ENCODE measurements around the gene HMSD.
A peak's percentile ranks its signal among the peaks of the same experiment; 100 is the strongest.

The HMSD gene

DNA sequence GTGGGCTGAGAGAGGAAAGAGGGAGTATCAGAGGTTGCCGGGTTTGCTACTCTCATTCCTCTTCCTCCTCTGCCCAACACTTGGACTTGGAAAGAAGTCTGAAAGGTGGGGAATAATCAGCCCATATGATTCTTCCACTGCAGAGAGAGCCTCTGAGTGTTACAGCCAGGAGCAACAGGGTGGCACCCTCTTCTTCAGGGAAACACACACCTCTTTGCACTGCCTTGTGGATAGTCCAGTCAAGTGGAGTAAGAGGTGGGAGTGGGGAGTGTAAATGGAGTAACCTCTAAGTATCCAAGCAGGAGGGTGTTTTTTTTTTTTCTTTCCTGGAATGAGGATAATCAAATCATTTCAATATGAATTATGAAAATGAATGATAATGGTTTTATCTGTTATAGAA lies 11.8 kb downstream of the HMSD start:
- DNase-seq = no peak

DNA sequence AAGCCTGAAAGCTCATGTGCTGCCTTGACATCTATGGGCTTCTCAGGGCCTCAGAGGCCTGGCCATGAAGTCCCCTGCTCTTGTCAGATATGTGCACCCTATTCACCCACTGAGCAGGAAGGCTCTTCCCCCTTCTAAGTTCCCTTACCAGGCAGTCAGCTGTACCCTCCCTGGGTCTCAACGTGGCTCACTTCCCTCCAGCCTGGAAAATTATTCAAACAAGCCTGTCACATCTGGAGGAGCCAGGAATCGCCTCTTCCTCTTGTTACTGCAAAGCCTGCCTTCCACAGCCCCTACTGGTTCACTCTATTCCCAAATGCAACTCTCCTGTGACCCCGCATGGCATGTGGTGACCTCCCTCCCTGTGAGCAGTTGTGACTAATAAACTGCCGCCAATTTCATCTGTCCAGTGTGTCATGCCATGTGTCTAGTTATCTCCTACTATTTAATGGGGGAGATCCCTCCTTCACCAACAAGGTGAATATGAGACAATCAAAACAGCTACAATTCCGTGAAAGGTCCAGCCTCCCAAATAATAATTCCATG lies 12.4 kb downstream of the HMSD start:
- DNase-seq = no peak

DNA sequence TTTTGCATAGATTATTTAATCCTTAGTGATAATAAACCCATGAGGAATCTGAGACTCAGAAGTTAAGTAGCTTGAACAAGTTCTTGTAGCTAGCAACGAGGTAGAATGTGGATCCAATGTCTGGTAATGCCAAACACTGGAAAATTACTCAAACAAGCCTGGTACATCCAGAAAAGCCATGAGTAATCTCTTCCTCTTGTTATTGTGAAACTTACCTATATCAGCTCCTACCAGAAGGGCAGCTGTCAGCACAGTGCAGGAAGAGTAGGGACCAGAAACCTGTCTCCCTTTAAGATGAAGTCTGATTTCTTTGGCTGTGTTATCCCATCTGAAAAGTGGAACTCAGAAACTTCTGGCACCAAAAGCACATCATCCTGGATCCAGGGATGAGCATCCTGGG lies 13.0 kb downstream of the HMSD start:
- no peak for DNase-seq

DNA sequence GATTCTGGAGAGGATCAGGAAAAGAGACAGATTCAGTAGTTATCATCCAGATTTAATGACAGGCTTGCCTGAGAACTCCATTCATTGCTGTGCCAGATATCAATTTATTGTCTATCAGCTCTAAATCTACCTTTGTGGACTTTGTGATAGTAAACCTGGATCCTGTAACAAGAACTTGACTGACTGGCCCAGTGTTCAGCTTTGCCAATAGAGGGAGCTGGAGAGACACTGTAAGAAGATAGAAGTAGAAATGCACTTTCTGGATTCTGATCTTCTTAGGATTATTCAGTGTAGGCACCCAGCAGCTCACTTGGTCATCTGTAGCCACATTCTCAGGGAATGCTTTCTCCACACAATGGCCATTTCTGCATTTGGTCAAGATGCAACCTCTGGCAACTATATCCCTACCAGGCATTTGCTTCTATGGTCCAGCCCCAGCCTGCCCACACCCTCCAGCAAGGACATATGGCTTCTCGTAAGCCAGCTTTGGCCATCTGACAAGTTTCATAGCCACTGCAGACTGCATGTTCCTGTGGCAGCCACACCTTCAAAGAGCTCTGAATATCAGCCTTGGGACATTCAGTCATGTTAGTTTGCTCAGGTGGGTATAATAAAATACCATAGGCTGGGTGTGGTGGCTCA lies 14.6 kb downstream of the HMSD start:
- peak; percentile 86 for DNase-seq

DNA sequence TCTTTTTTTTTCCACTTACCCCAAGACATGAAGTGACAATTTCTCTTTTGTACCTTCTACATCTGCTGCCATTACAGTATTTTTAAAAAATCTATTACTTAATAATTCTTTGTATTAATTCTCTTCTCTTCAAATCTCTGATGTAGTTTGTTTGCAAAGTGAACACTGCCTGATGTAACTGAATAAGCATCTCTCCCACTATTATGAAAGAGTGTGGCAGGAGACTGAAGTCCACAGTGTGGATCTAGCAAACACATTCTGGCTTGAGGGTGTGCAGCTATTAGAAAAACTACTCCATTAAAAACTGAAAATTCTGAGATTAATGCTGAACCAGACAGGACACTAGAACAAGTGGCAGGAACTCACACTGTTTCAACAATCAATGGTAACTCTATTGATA lies 15.8 kb downstream of the HMSD start:
- DNase-seq = no peak

DNA sequence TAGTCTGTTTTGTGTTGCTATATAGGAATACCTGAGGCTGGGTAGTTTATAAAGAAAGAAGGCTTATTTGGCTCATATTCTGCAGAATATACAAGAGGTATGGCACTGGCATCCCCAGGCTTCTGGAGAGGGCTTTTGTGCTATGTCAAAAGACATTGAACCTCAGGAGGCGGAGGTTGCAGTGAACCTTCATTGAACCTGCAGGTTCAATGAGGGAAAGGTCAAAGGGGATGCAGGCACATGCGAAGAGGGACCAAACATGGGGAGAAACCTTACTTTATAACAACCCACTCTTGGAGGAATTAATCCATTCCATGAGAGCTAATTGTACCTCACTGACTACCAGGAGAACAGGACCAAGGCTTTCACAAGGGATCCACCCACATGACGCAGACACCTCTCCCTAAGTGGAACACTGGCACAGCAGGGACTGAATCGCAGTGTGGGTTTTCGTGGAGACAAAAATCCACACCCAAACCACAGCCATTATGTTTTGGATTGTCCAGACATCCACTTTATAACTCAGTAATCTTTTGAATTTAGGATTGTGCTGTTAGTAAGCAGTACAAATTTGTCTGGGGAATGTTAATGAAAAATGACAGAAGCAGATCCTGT lies 16.7 kb downstream of the HMSD start:
- no peak for DNase-seq

DNA sequence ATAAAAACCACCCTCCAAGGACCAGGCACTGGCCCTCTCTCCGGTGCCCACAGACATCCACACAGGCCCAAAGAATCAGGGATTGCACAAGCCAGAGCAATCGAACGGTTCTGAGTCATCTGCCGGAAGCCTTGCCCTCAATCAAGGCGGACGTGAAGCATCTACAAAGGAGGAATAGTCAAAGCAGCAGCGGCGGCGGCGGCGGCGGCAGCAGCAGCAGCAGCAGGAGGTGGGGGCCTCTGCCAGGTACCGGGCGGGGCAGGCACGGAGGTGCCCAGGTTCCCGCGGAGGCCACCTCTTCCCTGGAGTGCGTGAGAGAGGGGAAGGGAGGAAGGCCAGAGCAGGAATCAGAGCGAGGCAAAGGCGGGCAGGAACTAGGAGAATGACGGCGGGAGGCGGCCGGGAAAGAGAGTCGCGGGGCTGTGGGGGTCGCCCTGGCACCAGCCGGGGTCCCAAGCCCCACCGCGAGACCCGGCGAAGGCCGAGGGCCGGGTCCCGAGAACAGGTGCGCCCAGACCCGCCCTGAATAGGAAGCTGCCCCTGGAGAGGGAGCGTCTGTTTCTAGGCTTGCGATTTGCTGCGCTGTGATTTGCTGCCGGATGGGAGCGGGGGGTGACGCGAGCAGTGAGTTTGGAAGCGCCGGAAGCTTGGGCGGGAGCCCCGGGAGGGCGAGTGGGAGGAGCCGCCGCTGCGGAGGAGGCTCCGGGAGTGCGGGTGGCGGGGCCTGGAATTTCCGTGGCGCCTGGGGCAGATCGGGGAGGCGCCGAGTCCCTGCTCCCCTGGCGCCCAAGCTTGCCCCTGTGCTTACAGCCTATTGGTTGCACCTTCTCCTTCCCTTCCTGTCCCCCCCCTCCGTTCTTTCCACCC lies 21.1 kb downstream of the HMSD start, which contains the start of gene SERPINB8:
TSS of gene SERPINB8 (plus strand) at position 140 of the 867 bp plus-strand sequence. CDS start 8,228 bp downstream, outside the sequence.
- peak; percentile 86 for DNase-seq

DNA sequence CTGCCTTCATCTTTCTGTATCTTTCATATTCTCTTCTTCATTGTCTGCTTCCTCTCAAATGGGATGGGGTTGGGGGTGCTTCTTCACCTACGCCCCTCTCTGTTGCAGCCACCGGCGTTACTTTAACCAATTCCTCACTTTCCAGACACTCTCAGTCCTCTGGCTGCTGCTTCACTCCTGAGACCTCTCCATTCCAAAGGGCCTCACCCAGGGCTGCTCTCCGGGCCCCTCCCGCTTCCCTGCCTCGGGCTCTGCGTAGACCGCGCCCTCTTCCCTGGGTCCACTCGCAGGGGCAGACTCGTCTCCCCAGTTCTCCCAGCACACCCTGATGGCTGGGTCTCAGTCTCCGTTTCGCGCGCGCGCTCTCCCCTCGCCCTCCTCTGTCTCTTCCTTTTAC lies 21.7 kb downstream of the HMSD start:
- no peak for DNase-seq

DNA sequence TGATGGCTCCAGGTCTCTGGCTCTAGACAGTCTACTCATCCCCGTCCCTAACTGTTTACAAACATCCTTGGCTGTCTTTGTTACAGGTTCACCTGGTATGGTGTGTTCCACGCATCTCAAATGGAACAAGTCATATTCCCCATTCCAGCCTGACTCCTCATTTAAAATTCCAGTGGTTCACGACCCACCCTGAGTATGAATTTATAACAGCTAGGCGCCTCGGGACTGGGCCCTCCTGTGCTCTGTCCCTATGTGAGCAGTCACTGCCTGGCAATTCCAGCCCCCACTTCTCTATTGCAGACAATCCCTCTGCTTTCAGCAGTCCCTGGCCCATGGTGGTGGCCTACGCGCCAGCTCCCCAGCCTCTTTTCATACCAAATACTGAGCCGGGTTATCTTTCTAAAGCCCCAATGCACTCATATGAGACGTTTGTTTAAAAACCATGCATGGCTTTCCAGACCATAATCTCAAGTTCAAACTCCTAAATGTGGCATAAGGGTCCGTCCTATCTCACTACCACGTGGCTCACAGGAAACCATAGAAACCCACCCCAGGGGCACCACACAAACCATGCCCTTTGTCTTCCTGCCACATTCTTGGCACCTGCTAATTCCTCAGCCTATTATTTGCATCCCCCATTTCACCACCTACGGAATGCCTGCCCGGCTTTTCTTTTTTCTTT lies 22.4 kb downstream of the HMSD start:
- DNase-seq = peak; percentile 72

DNA sequence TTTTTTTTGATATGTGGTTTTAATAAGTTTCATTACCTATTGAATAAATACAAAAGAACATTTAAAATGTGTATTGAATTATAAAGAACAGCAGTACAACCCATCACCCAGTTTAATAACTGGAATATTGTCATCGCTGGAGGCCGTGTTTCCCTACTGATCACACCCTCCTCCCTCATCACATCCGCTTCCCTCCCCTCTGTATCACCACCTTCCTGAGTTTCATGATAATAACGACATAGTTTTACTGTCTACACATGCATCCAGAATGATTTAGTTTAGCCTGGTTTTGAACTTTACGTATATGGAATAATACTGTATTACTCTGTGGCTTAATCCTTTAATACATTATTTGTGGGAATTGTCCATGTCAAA lies 22.9 kb downstream of the HMSD start:
- DNase-seq = peak; percentile 40

DNA sequence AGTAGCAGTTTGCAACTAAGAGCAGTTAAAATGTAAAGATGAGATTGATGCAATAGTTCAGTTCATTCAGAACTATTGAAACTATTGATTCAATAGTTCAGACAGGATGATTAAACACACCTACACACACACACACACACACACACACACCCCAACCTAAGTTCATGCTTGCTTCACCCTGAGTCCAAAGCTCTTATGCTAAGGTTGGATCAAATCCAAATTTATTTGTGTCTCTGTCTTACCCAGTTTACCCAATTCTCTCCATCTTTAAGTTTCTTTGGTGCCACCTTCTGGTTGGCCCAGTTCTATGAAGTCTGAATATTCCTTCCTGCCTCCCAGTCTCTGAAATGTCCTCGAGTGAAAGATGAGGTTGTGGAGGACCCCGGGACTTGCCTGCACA lies 25.9 kb downstream of the HMSD start:
- DNase-seq = peak; percentile 53

DNA sequence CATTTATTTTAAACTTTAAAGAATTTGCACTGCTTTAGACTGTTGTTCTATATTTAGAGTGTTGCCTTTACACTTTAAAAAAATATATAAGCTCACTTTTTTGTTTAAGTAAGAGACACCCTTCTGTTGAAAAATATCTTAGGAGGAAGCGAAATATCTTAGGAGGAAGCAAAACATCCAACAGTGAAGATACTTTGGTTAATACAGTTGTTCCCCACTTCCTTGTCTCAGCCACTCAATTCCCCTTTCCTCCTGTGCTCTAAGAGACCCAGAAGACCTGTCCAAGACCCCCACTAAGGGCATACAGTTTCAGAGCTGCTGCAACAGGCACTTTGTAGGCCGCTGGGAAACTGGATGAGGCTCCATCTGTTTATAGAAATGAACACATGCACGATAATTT lies 26.5 kb downstream of the HMSD start:
- DNase-seq = peak; percentile 21

DNA sequence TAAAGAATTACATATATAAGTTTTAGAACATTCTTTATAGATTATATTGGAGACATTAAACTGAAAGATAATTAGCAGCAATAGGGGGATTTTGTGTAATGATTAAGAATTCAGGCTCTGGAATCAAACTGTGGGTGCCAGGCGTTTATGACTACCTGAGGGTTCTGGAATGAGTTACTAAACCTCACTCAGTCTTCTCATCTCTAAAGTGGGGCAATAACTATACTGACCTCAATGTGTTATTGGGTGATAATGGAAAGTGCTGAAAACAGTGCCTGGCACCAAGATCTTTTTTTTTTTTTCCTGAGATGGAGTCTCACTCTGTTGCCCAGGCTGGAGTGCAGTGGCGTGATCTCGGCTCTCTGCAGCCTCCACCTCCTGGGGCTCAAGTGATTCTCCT lies 27.9 kb downstream of the HMSD start:
- no peak for DNase-seq

DNA sequence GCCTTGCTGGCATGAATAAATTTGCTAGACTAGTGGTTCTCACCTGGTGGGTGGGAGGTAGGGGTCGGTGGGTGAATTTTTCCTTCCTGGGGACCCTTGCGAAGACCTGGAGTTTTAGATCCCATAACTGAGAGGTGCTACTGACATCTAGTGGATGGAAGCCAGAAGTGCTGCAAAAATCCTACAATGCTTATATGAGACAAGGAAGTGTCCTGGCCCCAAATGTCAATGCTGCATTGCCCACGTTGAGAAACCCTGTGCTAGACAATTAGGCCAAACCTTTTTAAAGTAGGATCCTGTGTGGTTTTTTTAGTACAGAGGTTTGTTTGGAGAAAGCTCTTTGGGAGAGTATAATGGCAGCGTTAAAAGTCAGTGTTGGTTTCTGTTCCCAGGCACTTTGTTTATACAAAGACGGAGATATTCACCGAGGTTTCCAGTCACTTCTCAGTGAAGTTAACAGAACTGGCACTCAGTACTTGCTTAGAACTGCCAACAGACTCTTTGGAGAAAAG lies 30.4 kb downstream of the HMSD start:
- DNase-seq = peak; percentile 84

DNA sequence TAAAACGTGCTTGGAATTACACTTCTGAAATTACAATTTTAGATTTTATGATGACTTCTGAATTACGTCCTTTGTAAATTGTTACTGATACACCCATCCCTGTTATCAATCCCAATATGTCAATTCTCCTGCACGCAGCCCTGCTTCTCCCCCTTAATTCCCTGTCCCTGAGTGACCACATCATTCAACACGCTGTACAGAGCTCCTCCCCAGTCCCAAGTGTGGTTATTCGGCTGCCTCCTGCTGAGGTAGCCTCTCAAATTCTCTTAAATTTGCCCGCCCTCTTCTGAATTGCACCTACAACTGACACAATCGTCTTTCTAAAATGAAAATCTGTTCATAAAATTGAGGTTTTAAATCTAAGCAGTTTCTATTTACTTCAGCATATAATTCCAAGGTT lies 30.9 kb downstream of the HMSD start:
- DNase-seq = no peak

DNA sequence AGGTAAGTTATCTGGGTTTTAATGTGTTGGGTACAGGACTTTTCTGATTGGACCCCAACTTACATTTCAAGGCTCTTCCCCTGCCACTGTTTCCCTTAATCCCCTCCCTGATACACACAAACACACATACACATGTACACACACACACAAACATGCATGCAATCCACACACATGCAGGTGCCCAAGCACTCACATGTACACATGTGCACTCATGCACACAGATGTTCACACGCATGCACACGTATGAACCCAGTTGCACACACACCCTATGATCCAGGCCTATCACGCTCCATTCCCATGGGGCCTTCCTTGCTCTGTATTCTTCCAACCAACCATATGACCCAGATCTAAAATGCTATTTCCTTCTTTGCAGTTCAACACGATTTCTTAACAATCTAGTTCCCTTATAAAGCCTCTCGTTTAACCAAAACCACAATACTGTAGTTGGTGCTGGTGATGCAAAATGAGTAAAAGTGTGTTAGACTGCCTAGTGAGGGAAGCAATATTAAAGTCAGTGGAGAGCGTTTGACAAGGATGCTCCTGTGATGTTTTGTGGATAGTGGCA lies 31.9 kb downstream of the HMSD start:
- DNase-seq = peak; percentile 63

DNA sequence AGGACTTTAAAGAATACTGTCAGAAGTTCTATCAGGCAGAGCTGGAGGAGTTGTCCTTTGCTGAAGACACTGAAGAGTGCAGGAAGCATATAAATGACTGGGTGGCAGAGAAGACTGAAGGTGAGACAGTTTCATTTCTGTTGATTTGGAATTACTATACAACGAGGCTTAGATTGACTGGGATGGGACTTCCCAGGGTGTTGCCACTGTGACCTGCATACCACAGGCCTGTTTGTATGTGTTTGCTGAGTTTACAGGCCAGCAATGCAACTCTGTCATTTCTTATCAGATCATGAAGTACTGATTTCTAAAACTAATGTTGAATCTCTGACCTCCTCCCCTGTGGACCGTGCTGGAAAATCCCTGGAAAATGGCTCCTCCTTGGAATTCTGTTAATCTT lies 32.6 kb downstream of the HMSD start:
- no peak for DNase-seq

DNA sequence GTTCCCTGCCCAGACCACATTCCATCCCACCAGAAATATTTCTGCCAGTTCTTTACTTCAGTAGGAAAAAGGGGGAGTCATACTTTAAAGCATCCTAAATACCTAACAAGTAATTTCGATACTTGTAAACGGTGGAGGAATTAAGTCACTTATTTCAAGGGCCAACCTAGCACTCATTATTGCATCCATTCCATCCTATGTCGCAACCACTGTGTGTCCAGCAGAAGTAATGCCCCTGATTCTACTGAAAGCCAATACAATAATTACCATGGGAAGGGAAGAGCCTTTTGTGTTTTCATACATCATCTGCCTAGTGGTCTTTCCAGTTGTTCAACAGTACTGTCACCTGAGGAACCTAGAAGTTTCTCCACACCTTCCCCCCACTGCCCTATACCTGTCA lies 33.3 kb downstream of the HMSD start:
- no peak for DNase-seq

DNA sequence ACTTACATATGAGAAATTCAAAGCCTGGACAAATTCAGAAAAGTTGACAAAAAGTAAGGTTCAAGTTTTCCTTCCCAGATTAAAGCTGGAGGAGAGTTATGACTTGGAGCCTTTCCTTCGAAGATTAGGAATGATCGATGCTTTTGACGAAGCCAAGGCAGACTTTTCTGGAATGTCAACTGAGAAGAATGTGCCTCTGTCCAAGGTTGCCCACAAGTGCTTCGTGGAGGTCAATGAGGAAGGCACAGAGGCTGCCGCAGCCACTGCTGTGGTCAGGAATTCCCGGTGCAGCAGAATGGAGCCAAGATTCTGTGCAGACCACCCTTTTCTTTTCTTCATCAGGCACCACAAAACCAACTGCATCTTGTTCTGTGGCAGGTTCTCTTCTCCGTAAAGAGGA lies 37.8 kb downstream of the HMSD start:
- DNase-seq = no peak

DNA sequence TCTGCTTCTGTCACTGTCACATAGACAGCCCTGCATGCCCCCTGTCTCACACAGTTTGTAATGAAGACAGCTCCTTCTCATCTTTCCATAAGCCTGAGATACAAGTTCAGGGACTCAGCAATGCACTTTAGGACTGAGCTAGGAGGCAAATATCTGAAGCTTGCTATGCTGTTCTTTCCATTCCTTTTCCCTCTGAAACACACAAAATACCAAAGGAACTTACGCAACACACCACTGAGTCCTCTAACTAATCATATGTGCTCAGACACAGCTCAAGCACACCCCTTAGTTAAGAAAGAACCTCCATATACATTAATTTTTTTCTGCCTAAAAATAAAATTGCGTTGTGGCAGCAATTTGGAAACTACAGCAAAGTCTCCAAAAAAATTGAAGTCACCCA lies 38.6 kb downstream of the HMSD start:
- DNase-seq = peak; percentile 17

DNA sequence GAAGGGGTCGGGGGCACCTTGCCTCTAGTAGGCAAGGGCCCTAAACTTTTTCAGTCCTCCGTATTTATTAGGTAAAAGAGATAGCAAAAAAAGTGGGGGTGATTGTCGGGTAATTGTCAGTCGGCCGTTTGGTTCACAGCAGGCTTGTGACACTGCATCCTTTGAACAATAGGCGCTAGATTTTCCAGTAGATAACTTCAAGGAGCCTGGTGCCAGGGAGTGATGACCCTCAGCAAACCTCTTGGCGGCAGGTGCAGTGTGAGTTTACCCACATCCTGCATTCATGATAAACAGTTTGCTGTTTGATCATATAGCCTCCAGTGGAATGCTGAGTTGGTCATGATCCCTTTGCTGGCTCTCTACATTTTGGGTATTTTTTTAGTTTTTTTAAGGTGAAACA lies 43.6 kb downstream of the HMSD start:
- no peak for DNase-seq

DNA sequence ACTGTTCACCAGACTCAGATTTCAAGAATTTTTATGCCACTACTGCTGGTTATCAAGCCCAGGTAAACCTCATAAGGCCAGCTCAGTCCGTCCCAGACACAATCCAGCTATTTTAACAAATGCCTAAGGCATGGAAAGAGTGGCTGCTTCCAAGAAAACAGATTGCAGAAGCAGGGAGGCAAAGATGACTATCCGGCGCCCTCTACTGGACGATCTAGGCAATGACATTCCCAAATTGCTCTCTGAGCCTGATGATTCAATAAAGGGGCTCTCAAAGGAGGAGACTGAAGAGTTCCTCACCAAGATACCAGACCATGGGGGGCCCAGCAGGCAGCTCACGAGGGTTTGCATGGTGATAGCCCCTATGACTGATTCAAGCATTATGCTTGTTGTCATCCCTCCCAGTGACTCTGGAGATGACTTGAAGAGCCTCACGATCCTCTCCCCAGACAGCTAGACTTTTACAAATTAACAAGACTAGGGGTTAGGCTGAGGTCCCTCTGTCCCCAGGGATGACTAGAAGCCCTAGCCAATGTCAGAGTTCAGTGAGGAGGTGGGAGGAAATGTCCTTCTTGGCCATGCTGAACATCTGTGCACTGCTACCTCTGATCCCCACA lies 45.8 kb downstream of the HMSD start:
- DNase-seq = peak; percentile 58

Data from hematopoietic multipotent progenitor cell treated with erythropoietin and hydrocortisone succinate and interleukin-3 and kit ligand, for 4 days (in vitro differentiated cells).